Neural cell (in vitro differentiated cells): ENCODE measurements around the gene ZNF821. TPM values are rescaled to one million over a fixed set of nuclear protein-coding genes. Genes with fewer than 3 reads are reported as not detected.

Experiments
- H2AFZ ChIP-seq: fragments of 200-600, 300-800 bp; sonication (generic), shearing (Covaris generic); 2 replicates; pipeline ENCODE4 v1.6.0; 2014; ENCODE audit warnings: low read depth, mild to moderate bottlenecking, antibody characterized with exemption, low read length, moderate library complexity
- H3F3A ChIP-seq: fragments of 200-600 bp; shearing (Covaris generic); 2 replicates; pipeline ENCODE4 v1.6.1; 2016; ENCODE audit warnings: mild to moderate bottlenecking, moderate library complexity, mixed read lengths, antibody characterized with exemption, low read length; ENCODE audit not compliant: insufficient read depth, poor library complexity, severe bottlenecking
- H3K27ac ChIP-seq: fragments of 200-600, 300-800 bp; sonication (generic), shearing (Covaris generic); 2 replicates; pipeline ENCODE4 v1.5.1; 2014; ENCODE audit warnings: mild to moderate bottlenecking, low read length, moderate library complexity
- H3K27me3 ChIP-seq: fragments of 300-800, 200-600 bp; sonication (generic), shearing (Covaris generic); 2 replicates; pipeline ENCODE4 v1.6.0; 2014; ENCODE audit warnings: mild to moderate bottlenecking, low read depth, low read length, moderate library complexity; ENCODE audit not compliant: insufficient read depth
- H3K36me3 ChIP-seq: fragments of 300-800, 200-600 bp; sonication (generic), shearing (Covaris generic); 2 replicates; pipeline ENCODE4 v1.5.1; 2014; ENCODE audit warnings: mild to moderate bottlenecking, antibody characterized with exemption, low read length, moderate library complexity; ENCODE audit not compliant: insufficient read depth
- H3K4me2 ChIP-seq: fragments of 300-800, 200-600 bp; sonication (generic), shearing (Covaris generic); 2 replicates; pipeline ENCODE4 v1.6.0; 2014; ENCODE audit warnings: mild to moderate bottlenecking, low read length
- H3K4me3 ChIP-seq: fragments of 300-800, 200-600 bp; sonication (generic), shearing (Covaris generic); 2 replicates; pipeline ENCODE4 v1.5.1; 2014; ENCODE audit warnings: mild to moderate bottlenecking, low read length, moderate library complexity
- H3K79me2 ChIP-seq: fragments of 200-600 bp; shearing (Covaris generic); replicated peaks from 2 replicates; pipeline ENCODE4 v1.6.0; 2014; ENCODE audit warnings: mild to moderate bottlenecking, low read length, moderate library complexity; ENCODE audit not compliant: insufficient read depth
- H3K9ac ChIP-seq: fragments of 300-800, 200-600 bp; sonication (generic), shearing (Covaris generic); 2 replicates; pipeline ENCODE4 v1.6.1; 2016; ENCODE audit warnings: mild to moderate bottlenecking, low read length, mixed read lengths
- H3K9me2 ChIP-seq: fragments of 200-600 bp; shearing (Covaris generic); 2 replicates; pipeline ENCODE4 v1.6.1; 2016; ENCODE audit warnings: mild to moderate bottlenecking, low read length, mixed read lengths; ENCODE audit not compliant: insufficient read depth
- H3K9me3 ChIP-seq: fragments of 200-600, 300-800 bp; sonication (generic), shearing (Covaris generic); 2 replicates; pipeline ENCODE4 v1.6.1; 2016; ENCODE audit warnings: mild to moderate bottlenecking, mixed run types, low read length, moderate library complexity, mixed read lengths
- H4K20me1 ChIP-seq: fragments of 200-600 bp; shearing (Covaris generic); 2 replicates; pipeline ENCODE4 v1.6.1; 2016; ENCODE audit warnings: mild to moderate bottlenecking, mixed run types; ENCODE audit not compliant: insufficient read depth
- CTCF ChIP-seq: fragments of 450-650 bp; IDR thresholded peaks from 2 replicates; pipeline ENCODE4 v1.5.1; 2014; ENCODE audit warnings: antibody characterized with exemption, mild to moderate bottlenecking, moderate library complexity; ENCODE audit not compliant: poor library complexity, severe bottlenecking
- EP300 ChIP-seq: fragments of 450-650 bp; conservative IDR thresholded peaks from 2 replicates; pipeline ENCODE4 v1.6.1; 2014; ENCODE audit warnings: antibody characterized with exemption, mild to moderate bottlenecking, moderate library complexity; ENCODE audit not compliant: poor library complexity, severe bottlenecking
- EZH2 ChIP-seq: fragments of 200-600, 300-800 bp; shearing (Covaris generic), sonication (generic); IDR thresholded peaks from 2 replicates; pipeline ENCODE4 v1.6.1; 2014; ENCODE audit warnings: antibody characterized with exemption, low read length, borderline replicate concordance, mild to moderate bottlenecking; ENCODE audit not compliant: insufficient read depth, poor library complexity, severe bottlenecking
- MXI1 ChIP-seq: fragments of 450-650 bp; conservative IDR thresholded peaks from 2 replicates; pipeline ENCODE4 v1.6.1; 2014; ENCODE audit warnings: antibody characterized with exemption, mild to moderate bottlenecking; ENCODE audit not compliant: poor library complexity, severe bottlenecking
- POLR2AphosphoS5 ChIP-seq: IDR thresholded peaks from 2 replicates; pipeline ENCODE4 v1.6.1; 2012
- RAD21 ChIP-seq: fragments of 450-650 bp; conservative IDR thresholded peaks from 2 replicates; pipeline ENCODE4 v1.6.1; 2014; ENCODE audit warnings: antibody characterized with exemption, mild to moderate bottlenecking, moderate library complexity
- REST ChIP-seq: IDR thresholded peaks from 2 replicates; pipeline ENCODE4 v1.6.1; 2012; ENCODE audit warnings: borderline replicate concordance
- SMC3 ChIP-seq: fragments of 450-650 bp; conservative IDR thresholded peaks from 2 replicates; pipeline ENCODE4 v1.6.1; 2014; ENCODE audit warnings: antibody characterized with exemption, mild to moderate bottlenecking, moderate library complexity; ENCODE audit not compliant: poor library complexity
- TAF1 ChIP-seq: IDR thresholded peaks from 2 replicates; pipeline ENCODE4 v1.6.1; 2012; ENCODE audit warnings: low read depth
- polyA plus RNA-seq: library from polyadenylated mRNA; depleted of rRNA; stranded (reverse); fragments of >200 nt; gene quantifications from 2 replicates; pipeline ENCODE4 v1.2.3, GENCODE V29; 2014

Gene ZNF821
- polyA plus RNA-seq, 1 donor from 2014 or later = 128 TPM

- H3K9me3 ChIP-seq = no peaks in the 10 kb centered on the region
- no peak overlapping the region for H3K4me2 ChIP-seq
- H3K9ac ChIP-seq = no peak overlapping the region
- H2AFZ ChIP-seq = no peak overlapping the region
- H3K9me2 ChIP-seq = no peaks in the 10 kb centered on the region
- peaks cover 5% of the 10 kb centered on the region for H4K20me1 ChIP-seq
- H3K79me2 ChIP-seq = peaks cover 42% of the 10 kb centered on the region
- peaks cover 25% of the 10 kb centered on the region for H3K36me3 ChIP-seq
- no peaks in the 10 kb centered on the region for H3K27me3 ChIP-seq
- no peak overlapping the region for H3K27ac ChIP-seq
- H3K4me3 ChIP-seq = no peak overlapping the region
- no peak for TF ChIP-seq POLR2AphosphoS5
- TF ChIP-seq MXI1 = no peak
- no peak for TF ChIP-seq SMC3
- TF ChIP-seq CTCF = no peak
- TF ChIP-seq REST = no peak
- no peak for TF ChIP-seq EP300
- TF ChIP-seq RAD21 = no peak
- no peak for TF ChIP-seq EZH2
- no peak for TF ChIP-seq TAF1
- H3F3A ChIP-seq = no peaks in the 10 kb centered on the region
Measured at GRCh38 chr16:71920658-71921057, 36.7 kb upstream of the ZNF821 start.

GRCh38 chr16:71919035-71919434 lies 35.1 kb upstream of the ZNF821 start:
- H3K27ac ChIP-seq = no peak overlapping the region
- H3K9ac ChIP-seq = no peak overlapping the region
- H3K79me2 ChIP-seq = peaks cover 57% of the 10 kb centered on the region
- TF ChIP-seq EZH2 (no peak), RAD21 (no peak), MXI1 (no peak), CTCF (no peak), POLR2AphosphoS5 (no peak), REST (no peak), TAF1 (no peak), SMC3 (no peak), EP300 (no peak)
- H3K4me2 ChIP-seq = no peak overlapping the region
- peaks cover 5% of the 10 kb centered on the region for H4K20me1 ChIP-seq
- no peaks in the 10 kb centered on the region for H3F3A ChIP-seq
- H3K27me3 ChIP-seq = no peaks in the 10 kb centered on the region
- H3K36me3 ChIP-seq = peaks cover 25% of the 10 kb centered on the region
- no peak overlapping the region for H2AFZ ChIP-seq
- H3K9me3 ChIP-seq = no peaks in the 10 kb centered on the region
- H3K4me3 ChIP-seq = no peak overlapping the region
- no peaks in the 10 kb centered on the region for H3K9me2 ChIP-seq
